ENCODE measurements around the gene UBE2A. TPM values are rescaled to one million over a fixed set of nuclear protein-coding genes. Genes with fewer than 3 reads are reported as not detected.

The UBE2A gene
- total and polyA plus RNA-seq, 2 donors (not counting 3 experiments of a cell fraction or from before 2014, with no cell fraction given): 40.7 to 66.9 TPM

- no peak overlapping the region for H3K9ac ChIP-seq (replicated peaks; ENCODE audit: extremely low read depth, insufficient read depth, low read length)
- H3K27me3 ChIP-seq (ENCODE audit: control insufficient read depth in 2 of 2, insufficient read depth in 2 of 2, low read length in 2 of 2): no peaks in the 10 kb centered on the region
- no peaks in the 10 kb centered on the region for H3K9me3 ChIP-seq (replicated peaks; ENCODE audit: control insufficient read depth, insufficient read depth, low read length)
- peaks cover 13% of the 10 kb centered on the region for H3K4me1 ChIP-seq (ENCODE audit: control insufficient read depth, extremely low read depth, insufficient read depth, low read length)
- intact Hi-C loops (cut with micrococcal nuclease): no loop called here
- no peaks in the 10 kb centered on the region for H3K9me1 ChIP-seq (replicated peaks; ENCODE audit: control insufficient read depth, extremely low read depth, insufficient read depth, low read length)
- DNase-seq (ENCODE audit: low read depth, low spot score): no peak
- dilution Hi-C loops (cut with MboI; ENCODE audit: extremely low pct_ligation_motif_present, low sequenced_read_pairs): no loop called here
- no peaks in the 10 kb centered on the region for H3K36me3 ChIP-seq (ENCODE audit: control insufficient read depth in 2 of 2, extremely low read depth in 1 of 2, insufficient read depth in 2 of 2, low read length in 2 of 2)
- no peak for TF ChIP-seq POLR2A (IDR thresholded peaks at IDR 0.05; ENCODE audit: low read depth, low read length)
- TF ChIP-seq JUN (IDR thresholded peaks at IDR 0.05; ENCODE audit: borderline replicate concordance, insufficient read depth, insufficient read length, low read depth): no peak
- TF ChIP-seq POLR2AphosphoS5 (IDR thresholded peaks at IDR 0.05; ENCODE audit: insufficient read depth, low read depth, low read length): no peak
- TF ChIP-seq EZH2 (IDR thresholded peaks at IDR 0.05; ENCODE audit: borderline replicate concordance, low read depth, low read length, severe bottlenecking): no peak
- no peak for TF ChIP-seq MYC (IDR thresholded peaks at IDR 0.05; ENCODE audit: low read depth, low read length)
- no TSS peak for BruUV-seq (replicated peaks)
- ChIA-PET POLR2A (no interaction called here), CTCF (interaction anchor here (1.0 kb wide), 1 partner anchor 8 kb away, joined by 3 read pairs; no protein-coding TSS in a partner anchor)
- no peaks in the 10 kb centered on the region for H3K79me2 ChIP-seq (ENCODE audit: control insufficient read depth, insufficient read depth, low read length)
- H4K20me1 ChIP-seq (replicated peaks; ENCODE audit: control insufficient read depth, extremely low read depth, insufficient read depth, low read length): no peaks in the 10 kb centered on the region
- H3K27ac ChIP-seq (ENCODE audit: insufficient read depth, low read depth, low read length): no peak overlapping the region
- H3K4me3 ChIP-seq (replicated peaks in 1 of 3; ENCODE audit: insufficient read depth in 1 of 3, low read depth in 1 of 3, low read length in 3 of 3): no peak overlapping the region
- H2AFZ ChIP-seq (ENCODE audit: low read depth, low read length): no peak overlapping the region
- no peak overlapping the region for H3K4me2 ChIP-seq (ENCODE audit: insufficient read depth, low read length)
- FAIRE-seq: no peak
These were observed 44.1 kb downstream of the UBE2A start for GRCh38 chrX:119618439-119618838.

GRCh38 chrX:119622356-119623232 lies 48.2 kb downstream of the UBE2A start:
- no peaks in the 10 kb centered on the region for H3K36me3 ChIP-seq (ENCODE audit: control insufficient read depth in 2 of 2, extremely low read depth in 1 of 2, insufficient read depth in 2 of 2, low read length in 2 of 2)
- H4K20me1 ChIP-seq (replicated peaks; ENCODE audit: control insufficient read depth, extremely low read depth, insufficient read depth, low read length): no peaks in the 10 kb centered on the region
- no peaks in the 10 kb centered on the region for H3K79me2 ChIP-seq (ENCODE audit: control insufficient read depth, insufficient read depth, low read length)
- dilution Hi-C loops (cut with MboI; ENCODE audit: extremely low pct_ligation_motif_present, low sequenced_read_pairs): no loop called here
- TF ChIP-seq POLR2AphosphoS5 (IDR thresholded peaks at IDR 0.05; ENCODE audit: insufficient read depth, low read depth, low read length): peak; percentile 31
- TF ChIP-seq CTCF (IDR thresholded peaks at IDR 0.05; ENCODE audit: extremely low read depth in 1 of 2, insufficient read depth in 1 of 2, low read depth in 1 of 2, low read length in 2 of 2): no peak
- TF ChIP-seq POLR2A (IDR thresholded peaks at IDR 0.05; ENCODE audit: low read depth, low read length): no peak
- no peak for TF ChIP-seq EZH2 (IDR thresholded peaks at IDR 0.05; ENCODE audit: borderline replicate concordance, low read depth, low read length, severe bottlenecking)
- CTCF ChIA-PET: interaction anchor here (0.7 to 1.5 kb wide), 5 partner anchors 13 to 140 kb away, joined by 3 to 7 read pairs (median 3); partner anchors contain the start of gene UBE2A
- FAIRE-seq (peak; percentile 99), DNase-seq (ENCODE audit: low read depth, low spot score) (peak; percentile 93)
- no TSS peak for BruUV-seq (replicated peaks)
- H3K9ac ChIP-seq (replicated peaks; ENCODE audit: extremely low read depth, insufficient read depth, low read length): peak overlapping the region; percentile 16
- H3K27me3 ChIP-seq (ENCODE audit: control insufficient read depth in 2 of 2, insufficient read depth in 2 of 2, low read length in 2 of 2): no peaks in the 10 kb centered on the region
- no peaks in the 10 kb centered on the region for H3K9me1 ChIP-seq (replicated peaks; ENCODE audit: control insufficient read depth, extremely low read depth, insufficient read depth, low read length)
- peak overlapping the region; percentile 47 for H3K4me2 ChIP-seq (ENCODE audit: insufficient read depth, low read length)
- POLR2A ChIA-PET: no interaction called here
- H2AFZ ChIP-seq (ENCODE audit: low read depth, low read length): no peak overlapping the region
- H3K4me3 ChIP-seq (replicated peaks in 1 of 3; ENCODE audit: insufficient read depth in 1 of 3, low read depth in 1 of 3, low read length in 3 of 3): no peak overlapping the region
- no peaks in the 10 kb centered on the region for H3K9me3 ChIP-seq (replicated peaks; ENCODE audit: control insufficient read depth, insufficient read depth, low read length)
- intact Hi-C loops (cut with micrococcal nuclease): loop anchor here (1.0 to 5.0 kb wide), 3 partner anchors 70 to 250 kb away; partner anchors contain the start of genes NDUFA1, RNF113A and SEPTIN6
- peaks cover 18% of the 10 kb centered on the region for H3K4me1 ChIP-seq (ENCODE audit: control insufficient read depth, extremely low read depth, insufficient read depth, low read length)
- peak overlapping the region; percentile 53 for H3K27ac ChIP-seq (ENCODE audit: insufficient read depth, low read depth, low read length)
